ENCODE results near the gene CPT1A.
A peak's percentile ranks its signal among the peaks of the same experiment; 100 is the strongest.

Gene CPT1A

DNA sequence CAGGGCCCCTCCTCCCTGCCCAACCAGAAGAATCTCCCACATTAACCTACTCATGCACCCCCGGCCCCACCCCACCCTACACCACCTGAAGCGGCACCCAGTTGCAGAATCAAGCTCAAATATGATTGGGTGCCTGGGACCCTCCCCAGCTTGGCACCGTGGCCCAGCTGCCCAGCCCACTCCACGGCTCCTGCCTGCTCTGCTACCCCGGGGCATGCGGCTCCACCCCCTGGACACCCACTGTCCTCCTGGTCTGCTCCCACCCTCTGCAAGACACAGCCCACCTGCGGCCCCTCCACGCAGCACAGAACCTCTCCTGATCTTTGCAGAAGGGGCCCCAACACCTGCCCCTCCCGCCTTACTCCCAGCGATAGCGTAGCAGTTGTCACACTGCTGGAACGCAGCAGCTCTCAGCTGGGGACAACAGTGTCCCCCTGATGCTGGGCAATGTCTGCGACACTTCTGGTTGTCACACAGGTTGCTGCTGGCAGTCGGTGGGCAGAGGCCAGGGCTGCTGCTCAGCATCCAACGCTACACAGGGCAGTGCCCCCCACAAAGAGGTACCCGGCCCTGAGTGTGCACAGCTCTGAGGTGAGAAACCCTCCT is 58.4 kb downstream of the CPT1A start:
- no peak for DNase-seq

DNA sequence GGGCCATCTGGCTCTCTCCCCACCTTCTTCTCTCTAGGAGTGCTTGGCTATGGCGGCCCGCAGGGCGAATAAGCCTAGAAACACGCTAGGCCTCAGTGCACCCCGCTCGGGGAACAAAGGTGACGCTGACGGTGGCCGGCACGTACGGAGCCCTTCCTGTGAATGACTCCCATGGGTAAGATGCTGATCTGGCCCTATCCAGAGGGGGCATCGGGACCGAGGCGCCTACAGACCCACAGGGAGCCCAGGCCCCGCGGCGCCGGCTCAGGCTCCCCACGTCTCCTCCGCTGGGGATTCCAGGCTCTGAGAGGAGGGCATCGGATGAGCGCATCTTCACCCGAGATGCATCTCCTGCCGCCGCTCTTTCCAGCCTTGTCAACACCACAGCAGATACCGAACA is 59.0 kb downstream of the CPT1A start:
- no peak for DNase-seq

DNA sequence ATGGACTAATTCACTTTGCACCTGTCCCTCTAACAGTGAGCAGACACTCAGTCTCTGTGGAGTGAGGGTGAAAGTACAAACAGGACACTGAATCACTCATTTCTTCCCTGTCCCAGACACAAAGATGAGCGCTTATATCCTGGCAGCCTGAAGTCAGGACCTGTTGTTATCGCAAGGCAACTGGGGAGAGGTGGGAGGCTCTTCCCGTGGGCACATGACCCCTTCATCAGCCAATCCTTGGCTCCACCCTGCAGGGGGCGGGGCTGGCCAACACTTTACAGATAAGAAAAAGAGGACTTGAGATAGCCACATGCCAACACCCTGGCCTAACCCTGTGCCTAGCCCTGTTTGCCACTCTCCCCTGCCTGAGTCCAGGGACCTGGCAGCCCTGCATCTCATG is 60.9 kb downstream of the CPT1A start:
- DNase-seq: peak; percentile 93

DNA sequence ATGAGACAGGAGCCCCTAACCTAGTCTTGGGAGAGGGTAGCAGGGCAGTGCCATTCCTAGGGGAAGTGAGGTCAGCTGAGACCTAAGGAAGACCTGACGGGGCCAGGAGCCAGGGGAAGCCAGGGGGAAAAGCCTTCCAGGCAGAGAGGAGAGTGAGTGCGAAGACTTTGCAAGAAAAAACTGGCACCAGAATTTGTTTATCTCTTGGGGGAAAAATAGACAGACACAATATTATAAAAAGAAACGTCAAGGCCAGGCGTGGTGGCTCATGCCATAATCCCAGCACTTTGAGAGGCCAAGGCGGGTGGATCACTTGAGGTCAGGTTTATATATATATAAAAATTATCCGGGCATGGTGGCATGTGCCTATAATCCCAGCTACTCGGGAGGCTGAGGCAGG is 63.5 kb downstream of the CPT1A start:
- DNase-seq: no peak

DNA sequence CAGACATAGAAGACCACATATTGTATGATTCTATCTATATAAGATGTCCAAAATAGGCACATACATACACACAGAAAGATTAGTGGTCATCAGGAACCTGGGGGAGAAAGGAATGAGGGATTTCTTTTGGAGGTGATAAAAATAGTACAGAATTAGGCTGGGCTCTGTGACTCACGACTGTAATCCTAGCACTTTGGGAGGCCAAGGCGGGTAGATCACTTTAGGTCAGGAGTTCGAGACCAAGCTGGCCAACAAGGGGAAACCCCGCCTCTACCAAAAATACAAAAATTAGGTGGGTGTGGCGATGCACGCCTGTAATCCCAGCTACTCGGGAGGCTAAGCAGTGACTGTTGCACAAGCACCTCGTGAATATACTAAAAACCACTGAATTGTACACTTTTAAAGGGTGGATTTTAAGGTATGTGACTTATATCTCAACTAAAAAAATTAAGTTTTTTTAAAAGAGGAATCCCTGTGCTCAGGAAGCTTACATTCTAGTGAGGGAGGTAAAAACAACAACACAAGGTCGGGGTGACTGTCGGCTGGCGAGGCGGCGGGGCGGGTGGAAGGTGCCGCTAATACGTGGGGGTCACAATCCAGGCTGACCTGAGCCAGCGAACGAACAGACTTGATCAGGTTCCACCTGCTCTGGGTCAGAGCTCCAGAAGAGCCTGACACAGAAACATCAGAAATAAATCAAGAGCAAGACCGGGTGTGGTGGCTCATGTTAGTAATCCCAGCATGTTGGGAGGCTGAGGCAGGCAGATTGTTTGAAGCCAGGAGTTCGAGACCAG is 65.1 kb downstream of the CPT1A start:
- DNase-seq: no peak

DNA sequence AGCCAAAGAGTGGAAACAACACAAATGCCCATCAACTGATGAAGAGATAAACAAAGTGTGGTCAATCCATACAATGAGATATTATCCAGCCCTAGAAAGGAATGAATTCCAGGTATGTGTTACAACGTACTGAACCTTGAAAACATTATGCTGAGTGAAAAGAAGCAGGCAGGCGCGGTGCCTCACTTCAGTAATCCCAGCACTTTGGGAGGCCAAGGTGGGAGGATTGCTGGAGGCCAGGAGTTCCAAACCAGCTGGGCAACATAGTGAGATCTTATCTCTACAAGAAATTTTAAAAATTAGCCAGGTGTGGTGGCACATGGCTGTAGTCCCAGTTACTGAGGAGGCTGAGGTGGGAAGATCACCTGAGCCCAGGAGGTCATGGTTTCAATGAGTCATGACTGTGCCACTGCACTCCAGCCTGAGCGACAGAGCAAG is 65.7 kb downstream of the CPT1A start:
- no peak for DNase-seq

DNA sequence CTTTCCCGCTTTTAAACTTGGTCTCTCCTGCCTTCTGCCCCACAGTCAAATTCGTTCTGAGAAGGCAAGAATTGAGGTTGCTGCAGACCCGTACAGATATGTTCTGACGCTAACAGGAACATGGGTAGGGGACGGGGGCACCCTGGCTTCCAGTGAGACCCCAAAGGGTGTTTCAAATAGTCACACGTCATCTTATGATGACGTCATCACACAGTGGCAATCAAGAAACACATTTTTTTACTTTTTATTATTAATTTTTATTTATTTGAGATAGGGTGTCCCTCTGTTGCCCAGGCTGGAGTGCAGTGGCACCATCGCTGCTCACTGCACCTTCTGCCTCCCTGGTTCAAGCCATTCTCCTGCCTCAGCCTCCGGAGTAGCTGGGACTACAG is 67.5 kb downstream of the CPT1A start:
- DNase-seq: no peak

DNA sequence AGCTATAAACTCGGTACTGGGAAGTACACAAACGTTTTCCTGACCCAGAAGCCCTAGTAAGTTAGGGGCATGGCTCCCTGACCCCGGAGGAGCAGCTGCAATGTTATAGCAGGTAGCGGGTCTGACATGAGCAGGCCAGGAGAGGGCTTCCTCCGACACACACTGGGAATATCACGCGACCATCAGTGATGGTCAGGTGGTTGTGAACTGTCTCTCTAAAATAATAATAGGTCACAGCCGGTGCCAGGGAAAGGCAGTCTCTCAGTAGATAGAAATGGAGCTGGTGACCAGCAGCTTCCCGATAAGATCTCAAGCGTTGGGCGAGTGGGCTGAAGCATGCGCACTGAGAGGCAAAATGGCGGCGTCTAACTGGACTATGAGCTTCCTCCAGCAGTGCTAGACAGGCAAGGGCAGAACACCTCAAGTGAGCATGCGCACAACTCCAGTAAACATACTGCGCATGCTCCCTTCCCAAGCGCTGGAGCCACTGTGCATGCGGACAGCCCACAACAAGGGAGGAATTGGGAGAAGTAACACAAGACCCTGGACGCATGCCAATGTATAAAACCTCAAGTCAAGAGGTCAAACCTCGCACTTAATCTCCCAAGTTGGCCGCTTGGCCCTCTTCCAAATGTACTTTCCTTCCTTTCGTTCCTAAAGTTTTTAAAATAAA is 68.1 kb downstream of the CPT1A start:
- no peak for DNase-seq

DNA sequence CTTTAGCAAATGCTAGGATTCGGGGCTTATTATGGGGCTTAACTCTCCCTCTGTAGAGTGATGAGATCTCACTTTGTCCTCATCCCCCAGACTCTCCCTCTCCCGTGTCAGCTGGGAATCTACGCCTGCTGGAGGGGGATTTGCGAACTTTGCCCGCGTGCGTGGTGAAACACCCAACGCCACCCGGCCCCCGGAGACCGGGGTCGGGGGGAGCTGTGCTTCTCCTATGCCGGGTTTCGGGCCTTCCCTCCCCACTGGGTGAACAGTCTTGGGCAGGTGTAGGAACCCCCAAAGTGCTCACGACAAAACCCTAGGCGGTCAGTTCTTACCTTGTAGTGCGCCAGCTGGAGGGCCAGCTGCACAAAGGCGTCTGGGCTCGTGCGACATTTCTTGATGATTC is 68.8 kb downstream of the CPT1A start:
- no peak for DNase-seq

DNA sequence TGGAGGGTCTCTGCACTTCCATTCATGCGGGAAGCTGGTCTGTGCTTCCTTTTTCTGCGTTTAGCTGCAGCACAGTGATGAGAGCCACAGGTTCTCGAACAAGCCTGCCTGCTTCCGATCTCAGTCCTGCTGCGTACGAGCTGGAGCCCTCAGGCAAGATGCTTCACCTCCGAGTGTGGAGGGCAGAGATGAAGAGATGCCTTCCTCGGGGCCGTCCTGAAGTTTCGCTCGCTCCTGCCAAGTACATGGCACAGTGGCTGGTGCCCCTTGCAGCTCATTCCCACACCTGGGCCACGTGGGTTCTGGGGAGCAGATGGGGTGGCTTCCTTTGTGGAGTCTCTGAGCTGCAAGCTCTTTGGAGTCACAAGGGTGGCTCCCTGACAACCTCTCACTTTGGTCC is 70.9 kb downstream of the CPT1A start:
- DNase-seq: no peak

DNA sequence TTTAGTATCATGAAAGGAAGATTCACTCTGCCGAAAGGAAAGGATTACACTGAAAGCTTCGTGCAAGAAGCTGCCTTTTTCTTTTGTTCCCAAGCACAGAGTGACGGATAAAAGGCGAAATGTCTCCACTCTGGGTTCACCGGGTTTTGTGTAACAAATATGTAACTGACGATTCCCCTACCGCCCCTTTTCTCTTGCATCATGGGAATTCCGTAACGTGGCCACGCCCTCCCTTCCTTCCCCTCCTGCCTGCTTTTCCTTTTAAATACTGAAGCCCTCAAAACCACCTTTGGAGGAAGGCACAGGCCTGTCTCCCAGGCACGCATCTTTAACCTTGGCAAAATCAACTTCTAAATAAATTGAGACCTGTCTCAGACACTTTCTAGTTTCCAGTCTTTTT is 74.0 kb downstream of the CPT1A start:
- DNase-seq: no peak

DNA sequence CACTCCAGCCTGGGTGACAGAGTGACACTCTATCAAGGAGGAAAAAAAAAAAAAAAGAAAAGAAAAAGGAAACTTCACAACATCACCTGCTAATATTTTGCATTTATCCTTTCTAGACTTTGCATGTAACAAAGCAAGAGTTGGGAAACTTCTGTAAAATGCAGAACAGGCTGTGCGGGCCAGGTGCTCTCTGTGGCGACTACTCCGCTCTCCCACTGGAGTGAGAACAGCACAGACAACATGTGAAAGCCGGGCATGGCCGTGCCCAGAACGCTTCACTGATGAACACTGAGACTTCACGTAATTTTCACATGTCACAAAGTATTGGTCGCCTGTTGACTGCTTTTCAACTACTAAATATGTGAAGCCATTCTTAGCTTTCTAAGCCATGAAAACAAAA is 74.9 kb downstream of the CPT1A start:
- no peak for DNase-seq

DNA sequence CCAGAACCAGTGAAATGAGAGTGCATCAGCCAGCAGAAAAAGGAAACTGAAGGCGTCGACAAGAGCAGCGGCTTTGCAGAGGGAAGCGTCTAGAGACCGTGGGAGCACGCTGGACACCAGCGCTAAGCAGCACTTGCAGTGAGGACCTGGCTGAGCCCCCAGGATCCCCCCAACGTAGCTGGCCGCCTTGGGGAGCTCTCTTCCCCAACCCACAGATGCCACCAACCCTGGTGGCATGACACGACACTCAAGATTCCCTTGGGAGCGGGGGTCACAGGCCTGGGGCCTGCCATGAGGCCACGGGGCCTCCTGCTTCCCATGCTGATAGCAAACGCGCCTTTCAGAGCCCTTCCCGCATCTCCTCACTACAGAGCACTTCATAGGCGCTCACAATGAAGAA is 77.0 kb downstream of the CPT1A start:
- DNase-seq: no peak

DNA sequence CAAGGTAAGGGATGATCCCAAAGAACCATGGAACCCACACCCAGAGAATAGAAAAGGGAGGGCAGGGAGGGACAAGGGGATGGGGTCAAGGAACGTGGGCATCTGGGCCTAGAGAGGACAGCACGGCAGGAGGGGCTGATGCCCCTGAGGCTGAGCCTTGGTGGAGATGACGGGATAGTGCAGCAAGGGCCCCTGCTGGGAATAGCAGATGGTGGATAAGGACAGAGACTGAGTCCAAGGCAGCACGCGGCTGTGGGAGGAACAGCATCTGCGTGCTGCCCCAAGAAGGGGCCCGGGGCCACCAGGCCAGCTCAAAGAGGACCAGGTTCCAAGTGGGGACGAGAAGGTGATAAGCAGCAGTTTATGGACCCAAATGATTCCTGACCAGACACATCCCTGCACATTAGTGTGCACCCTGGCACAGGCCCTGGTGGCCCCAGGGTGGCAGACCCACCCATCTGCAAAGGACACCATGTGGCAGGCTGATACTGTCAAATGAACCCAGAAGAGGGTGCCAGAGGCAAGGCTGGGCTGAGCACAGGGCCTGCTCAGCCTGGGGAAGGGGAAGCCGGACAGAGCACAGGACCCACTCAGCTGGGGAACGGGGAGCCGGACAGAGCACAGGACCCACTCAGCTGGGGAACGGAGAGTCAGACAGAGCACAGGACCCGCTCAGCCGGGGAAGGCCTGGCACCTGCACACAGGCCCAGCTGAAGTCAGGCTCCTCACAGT is 77.6 kb downstream of the CPT1A start:
- no peak for DNase-seq

DNA sequence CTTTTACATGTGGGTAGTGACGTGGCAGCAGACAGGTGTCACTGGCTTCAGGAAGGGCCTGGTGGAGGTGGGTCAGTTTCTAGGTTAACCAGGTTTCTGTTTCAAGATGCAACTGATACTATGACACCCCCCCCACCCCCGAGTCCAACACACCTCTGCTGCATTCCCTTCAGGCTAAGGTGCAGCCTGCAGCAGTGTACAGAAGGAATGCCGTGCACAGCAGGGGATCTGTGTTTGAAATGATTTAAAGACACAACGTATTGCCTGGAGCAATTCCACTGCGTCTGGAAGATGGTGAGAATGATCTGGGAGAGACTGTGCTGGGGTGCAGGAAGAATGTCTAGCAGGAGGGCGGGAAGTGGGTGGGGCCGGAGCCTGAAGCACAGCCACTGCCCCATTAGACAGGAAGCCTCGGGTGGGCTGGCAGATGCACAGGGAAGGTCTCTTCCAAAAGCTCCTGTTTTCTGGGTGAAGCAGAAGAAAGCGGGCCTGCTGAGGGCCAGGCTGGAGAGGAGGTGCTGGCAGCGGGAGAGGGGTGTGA is 78.5 kb downstream of the CPT1A start:
- no peak for DNase-seq

DNA sequence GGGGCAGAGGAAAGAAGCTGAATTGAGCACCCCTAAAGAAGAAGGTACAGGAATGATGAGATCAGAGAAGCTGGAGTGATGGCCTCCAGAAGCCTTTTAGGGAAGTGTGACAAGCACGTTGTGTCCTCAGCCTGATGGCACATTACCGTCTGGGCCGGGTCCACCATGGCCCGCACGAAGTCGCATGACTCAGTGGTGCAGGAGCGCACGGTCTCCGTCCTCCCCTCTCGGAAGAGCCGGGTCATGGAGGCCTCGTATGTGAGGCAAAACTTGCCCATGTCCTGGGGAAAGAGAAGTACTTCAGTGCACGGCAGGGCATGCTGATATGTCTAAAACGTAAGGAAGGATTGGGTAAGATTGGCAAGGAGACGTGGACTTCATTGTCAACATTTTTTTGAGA is 79.2 kb downstream of the CPT1A start:
- no peak for DNase-seq

DNA sequence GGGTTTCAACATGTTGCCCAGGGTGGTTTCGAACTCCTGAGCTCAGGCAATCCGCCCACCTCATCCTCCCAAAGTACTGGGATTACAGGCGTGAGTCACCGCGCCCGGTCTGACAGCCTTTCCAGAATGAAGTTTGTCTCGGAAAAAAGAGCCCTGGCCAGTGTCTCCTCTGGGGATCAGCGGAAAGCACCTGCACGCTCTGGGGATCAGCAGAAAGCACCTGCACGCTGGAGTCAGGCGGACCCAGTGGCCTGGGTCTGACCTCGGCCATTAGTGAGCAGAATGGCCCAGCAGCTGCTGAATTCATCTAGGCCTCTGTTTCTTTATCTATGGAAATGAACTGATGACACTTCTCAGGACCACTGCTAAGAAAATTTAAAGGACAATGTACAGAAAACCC is 79.9 kb downstream of the CPT1A start:
- DNase-seq: no peak

DNA sequence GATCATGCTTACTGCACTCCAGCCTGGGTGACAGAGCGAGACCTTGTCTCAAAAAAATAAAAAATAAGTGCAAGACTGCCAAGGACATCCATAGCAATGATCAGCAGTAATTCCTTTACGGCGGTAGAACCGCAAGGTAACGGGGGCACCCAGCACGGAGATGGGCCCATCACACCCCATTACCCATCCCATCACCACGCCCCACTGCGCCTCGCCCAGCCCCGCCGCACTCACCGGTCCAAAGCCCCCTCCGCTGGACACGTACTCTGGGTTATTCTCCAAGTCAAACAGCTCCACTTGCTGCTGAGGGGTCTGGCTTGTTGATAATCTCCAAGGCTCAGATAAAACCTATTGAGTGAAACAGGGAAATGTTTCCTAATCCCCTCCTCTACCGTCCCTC is 81.7 kb downstream of the CPT1A start:
- DNase-seq: no peak

DNA sequence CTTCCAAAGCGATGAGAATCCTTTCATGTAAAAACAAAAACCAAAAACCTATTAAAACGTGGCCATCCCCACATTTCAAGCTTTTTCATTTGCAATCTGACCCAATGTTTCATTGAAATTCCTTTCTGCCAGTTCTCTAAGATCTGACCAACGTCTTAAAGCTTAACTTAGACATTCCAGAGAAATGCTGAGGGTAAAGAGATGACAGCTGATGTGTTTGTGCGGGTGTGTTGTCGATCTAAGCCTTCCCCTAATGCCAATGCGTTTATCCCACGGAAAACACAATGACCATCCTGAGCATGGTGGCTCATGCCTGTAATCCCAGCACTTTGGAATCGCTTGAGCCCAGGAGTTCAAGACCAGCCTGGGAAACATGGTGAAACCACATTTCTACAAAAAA is 84.0 kb downstream of the CPT1A start:
- no peak for DNase-seq

DNA sequence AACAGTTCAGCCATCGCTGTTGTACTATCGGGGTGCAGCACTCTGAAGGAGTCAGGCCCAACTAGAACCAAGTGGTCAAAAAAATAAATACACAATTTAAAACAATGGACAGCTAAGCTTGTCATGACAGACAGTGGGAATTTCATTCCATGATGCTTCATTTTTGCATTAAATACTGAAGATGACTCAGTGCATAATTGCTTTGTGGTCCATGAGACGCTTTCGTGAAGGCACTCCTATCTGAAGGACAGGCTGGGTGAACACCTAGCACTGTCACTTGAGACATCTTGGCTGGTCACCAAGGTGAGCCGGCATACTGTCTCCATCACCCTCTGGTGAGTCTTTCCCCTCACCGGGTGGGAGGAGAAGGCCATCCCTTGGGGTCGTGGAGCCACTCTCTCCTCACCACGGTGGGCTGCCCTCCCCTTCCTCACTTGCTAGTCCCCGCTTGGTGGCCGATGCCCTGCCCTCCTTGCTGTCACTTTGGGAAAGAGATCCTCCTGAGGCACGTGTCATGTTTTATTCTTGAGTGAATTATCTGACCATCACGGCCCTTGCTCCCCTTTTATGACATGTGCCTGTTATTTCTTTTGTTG is 85.4 kb downstream of the CPT1A start:
- DNase-seq: no peak

DNA sequence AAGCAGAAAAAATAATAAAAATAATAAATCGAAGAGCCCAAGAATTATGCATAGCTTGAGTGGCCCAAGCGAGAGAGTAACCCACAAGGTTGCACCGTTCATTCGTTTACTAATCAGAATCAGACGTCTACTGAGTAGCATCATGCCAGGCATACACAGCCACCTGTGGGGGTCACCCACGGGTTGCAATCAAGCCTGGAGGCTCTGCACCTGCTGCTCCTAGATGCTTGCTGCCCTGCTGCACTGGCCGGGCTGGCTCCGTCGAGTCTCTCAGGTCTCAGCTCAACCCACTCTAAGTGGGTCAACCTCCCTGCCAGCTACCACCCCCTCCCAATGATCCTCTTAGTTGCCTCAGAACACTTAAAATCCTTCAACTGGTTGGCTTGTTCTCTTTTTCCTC is 88.4 kb downstream of the CPT1A start:
- no peak for DNase-seq

DNA sequence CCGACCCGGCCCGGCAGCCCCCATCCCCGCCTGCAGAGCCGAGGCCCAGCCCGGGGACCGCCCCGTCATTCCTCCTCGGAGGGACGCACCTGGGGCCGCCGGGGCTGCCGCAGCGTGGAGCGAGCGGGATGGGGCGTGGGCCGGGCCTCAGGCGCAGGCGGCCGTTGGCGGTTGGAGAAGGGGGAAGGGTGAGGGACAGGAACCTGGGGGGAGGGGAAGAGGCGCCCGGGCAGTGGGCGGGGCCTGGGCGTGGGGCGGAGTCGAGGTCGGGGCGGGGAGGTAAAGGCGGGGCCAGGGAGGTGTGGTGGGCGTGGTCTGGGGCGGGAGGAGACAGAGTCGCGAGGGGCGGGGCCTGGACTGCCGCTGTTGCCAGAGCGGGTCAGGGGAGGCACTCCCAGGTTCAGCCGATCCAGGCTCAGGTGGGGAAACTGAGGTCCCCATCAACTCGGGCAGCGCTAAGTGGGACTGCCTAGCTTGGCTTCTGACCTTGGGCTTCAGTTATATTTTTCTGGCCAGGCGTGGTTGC is 90.3 kb downstream of the CPT1A start, which contains the start of gene TESMIN:
TESMIN (minus strand) TSS at position 190 of the 526 bp plus-strand sequence. CDS start 860 bp downstream, outside the sequence.
- DNase-seq: peak; percentile 86

DNA sequence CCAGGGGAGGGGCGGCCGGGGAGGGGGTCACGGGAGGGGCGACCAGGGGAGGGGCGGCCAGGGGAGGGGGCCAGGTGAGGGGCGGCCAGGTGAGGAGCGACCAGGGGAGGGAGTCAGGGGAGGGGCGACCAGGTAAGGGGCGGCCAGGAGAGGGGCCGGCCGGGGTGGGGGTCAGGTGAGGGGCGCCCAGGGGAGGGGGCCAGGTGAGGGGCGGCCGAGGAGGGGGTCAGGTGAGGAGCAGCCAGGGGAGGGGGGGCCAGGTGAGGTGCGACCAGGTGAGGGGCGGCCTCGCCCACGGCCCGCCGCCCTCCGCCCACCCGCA is 90.8 kb downstream of the CPT1A start:
- DNase-seq: no peak

Measured in hematopoietic multipotent progenitor cell treated with erythropoietin and hydrocortisone succinate and interleukin-3 and kit ligand, for 8 days (in vitro differentiated cells).